HCT116 (cell line): Measurements from ENCODE around the gene RAB30.

Source experiments
- CTCF ChIP-seq, 3 experiments: fragments of 200-600 bp in 1 of 3; sonication (generic) in 1 of 3; IDR thresholded peaks in 2 of 3; conservative IDR thresholded peaks in 1 of 3; 2 replicates each; pipeline ENCODE4 v1.5.1; 2012 to 2017; ENCODE audit warnings: low read depth in 2 of 3, low read length in 2 of 3, antibody characterized with exemption in 1 of 3, borderline replicate concordance in 1 of 3, control low read depth in 1 of 3, mild to moderate bottlenecking in 1 of 3, mixed read lengths in 1 of 3, mixed run types in 1 of 3, moderate library complexity in 1 of 3; ENCODE audit not compliant: insufficient read depth in 1 of 3
- EZH2phosphoT487 ChIP-seq: fragments of 200-600 bp; IDR thresholded peaks from 2 replicates; pipeline ENCODE4 v1.6.1; 2018; ENCODE audit warnings: antibody characterized with exemption, borderline replicate concordance
- POLR2A ChIP-seq: IDR thresholded peaks from 2 replicates; pipeline ENCODE4 v1.7.0; 2011; ENCODE audit warnings: borderline replicate concordance; ENCODE audit not compliant: insufficient read depth, insufficient read length; ENCODE audit errors: extremely low read depth
- POLR2AphosphoS5 ChIP-seq: IDR thresholded peaks from 2 replicates; pipeline ENCODE4 v1.6.1; 2011; ENCODE audit warnings: mild to moderate bottlenecking, low read depth, low read length, moderate library complexity
- TF ChIP-seq, protein P1 (sequence below): IDR thresholded peaks from 2 replicates; pipeline ENCODE4 v1.6.1; 2012
- TF ChIP-seq, protein P2 (sequence below): IDR thresholded peaks from 2 replicates; pipeline ENCODE4 v1.6.1; 2011; ENCODE audit warnings: mild to moderate bottlenecking, low read length, moderate library complexity; ENCODE audit not compliant: insufficient replicate concordance; ENCODE audit errors: extremely low read depth

GRCh38 chr11:83039566-83039965 is 32.1 kb downstream of the RAB30 start:
- no peak for TF ChIP-seq POLR2AphosphoS5
- TF ChIP-seq, protein P1, sequence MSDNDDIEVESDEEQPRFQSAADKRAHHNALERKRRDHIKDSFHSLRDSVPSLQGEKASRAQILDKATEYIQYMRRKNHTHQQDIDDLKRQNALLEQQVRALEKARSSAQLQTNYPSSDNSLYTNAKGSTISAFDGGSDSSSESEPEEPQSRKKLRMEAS: no peak
- no peak for TF ChIP-seq CTCF (IDR thresholded peaks at IDR 0.05 in 2 of 3, conservative IDR thresholded peaks at IDR 0.05 in 1 of 3; ENCODE audit: borderline replicate concordance in 1 of 3, insufficient read depth in 1 of 3, low read depth in 2 of 3, low read length in 2 of 3)
- TF ChIP-seq, protein P2, sequence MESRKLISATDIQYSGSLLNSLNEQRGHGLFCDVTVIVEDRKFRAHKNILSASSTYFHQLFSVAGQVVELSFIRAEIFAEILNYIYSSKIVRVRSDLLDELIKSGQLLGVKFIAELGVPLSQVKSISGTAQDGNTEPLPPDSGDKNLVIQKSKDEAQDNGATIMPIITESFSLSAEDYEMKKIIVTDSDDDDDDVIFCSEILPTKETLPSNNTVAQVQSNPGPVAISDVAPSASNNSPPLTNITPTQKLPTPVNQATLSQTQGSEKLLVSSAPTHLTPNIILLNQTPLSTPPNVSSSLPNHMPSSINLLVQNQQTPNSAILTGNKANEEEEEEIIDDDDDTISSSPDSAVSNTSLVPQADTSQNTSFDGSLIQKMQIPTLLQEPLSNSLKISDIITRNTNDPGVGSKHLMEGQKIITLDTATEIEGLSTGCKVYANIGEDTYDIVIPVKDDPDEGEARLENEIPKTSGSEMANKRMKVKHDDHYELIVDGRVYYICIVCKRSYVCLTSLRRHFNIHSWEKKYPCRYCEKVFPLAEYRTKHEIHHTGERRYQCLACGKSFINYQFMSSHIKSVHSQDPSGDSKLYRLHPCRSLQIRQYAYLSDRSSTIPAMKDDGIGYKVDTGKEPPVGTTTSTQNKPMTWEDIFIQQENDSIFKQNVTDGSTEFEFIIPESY: no peak
- no peak for TF ChIP-seq EZH2phosphoT487
- no peak for TF ChIP-seq POLR2A
